A549 treated with AZD2906 at 1 μM for 4 hours (cell line): Measurements from ENCODE around the gene COX11. TPM values are rescaled to one million over a fixed set of nuclear protein-coding genes. Genes with fewer than 3 reads are reported as not detected.

ENCODE experiments used
- total RNA-seq: library from RNA; stranded (reverse); fragments of 200-300 nt; extraction: Qiagen RNA extraction; gene quantifications from 5 replicates; pipeline ENCODE4 v1.2.3, GENCODE V29; 2022

Gene COX11
- 93.9 to 158 TPM (median 104 TPM) in 5 replicates for total RNA-seq

DNA sequence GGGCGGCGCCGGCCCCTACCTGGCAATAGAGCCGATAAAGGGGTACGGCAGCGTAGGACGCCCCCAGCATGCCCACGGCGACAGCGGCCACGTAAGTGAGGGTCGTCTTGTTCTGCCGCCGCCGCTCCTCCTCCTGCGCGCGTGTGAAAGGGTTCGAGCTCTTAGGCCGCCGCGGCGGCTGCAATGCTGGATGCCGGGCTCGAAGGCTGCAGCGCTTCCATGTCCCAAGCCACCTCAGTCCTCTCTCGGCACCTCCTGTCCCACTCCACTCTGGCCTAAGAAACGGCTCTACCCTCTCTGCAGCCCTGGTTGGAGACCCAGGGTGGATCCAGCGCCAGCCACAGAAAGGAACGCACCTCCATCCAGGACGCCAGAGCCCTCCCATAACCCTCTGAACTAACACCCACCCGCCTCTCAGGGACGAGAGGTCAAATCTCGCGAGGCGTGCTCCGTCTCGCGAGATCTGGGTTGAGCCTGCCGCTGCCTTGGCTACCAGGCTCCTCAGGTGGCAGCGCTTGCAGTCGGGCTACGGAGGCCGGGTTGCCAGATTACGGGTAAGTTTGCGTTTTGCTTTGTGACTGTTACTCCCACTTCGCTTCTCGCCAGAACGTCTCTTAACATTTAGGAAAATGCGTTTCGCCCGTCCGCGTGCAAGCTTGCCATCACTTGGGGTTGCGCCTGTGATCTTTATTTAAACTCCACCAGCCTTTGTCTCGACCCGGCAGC, at the start of gene COX11, which contains the start of gene STXBP4:
COX11 (minus strand) TSS at position 393 of the 726 bp plus-strand sequence; CDS start at position 385, 8 bp downstream.
STXBP4 (plus strand) TSS at position 504 of the 726 bp plus-strand sequence. CDS start 17,455 bp downstream, outside the sequence.

Other genes with a start within 250 kb of the COX11 start
- 31.5 to 43.3 TPM (median 36.8 TPM) in 5 replicates for gene TOM1L1, start 67.8 kb downstream of the COX11 start, total RNA-seq
- gene STXBP4, start 111 bp upstream of the COX11 start, total RNA-seq: 4.0 to 6.1 TPM (median 4.3 TPM) in 5 replicates